Measurements from ENCODE around the gene SKA1. TPM values are rescaled to one million over a fixed set of nuclear protein-coding genes. Genes with fewer than 3 reads are reported as not detected.

Gene SKA1
- polyA plus RNA-seq (ENCODE audit: insufficient read length in 4 of 4): 1 to 10 TPM; 6.4 to 8.4 (median 7.0) TPM

GRCh38 chr18:50374753-50375391 lies at the start of gene SKA1:
Gene SKA1 (plus strand): TSS chr18:50375046. CDS start chr18:50375831, 785 bp downstream.
- peak; percentile 84 to 89 (median 86) for DNase-seq (ENCODE audit: low read depth in 4 of 4, low spot score in 3 of 4)

DNA sequence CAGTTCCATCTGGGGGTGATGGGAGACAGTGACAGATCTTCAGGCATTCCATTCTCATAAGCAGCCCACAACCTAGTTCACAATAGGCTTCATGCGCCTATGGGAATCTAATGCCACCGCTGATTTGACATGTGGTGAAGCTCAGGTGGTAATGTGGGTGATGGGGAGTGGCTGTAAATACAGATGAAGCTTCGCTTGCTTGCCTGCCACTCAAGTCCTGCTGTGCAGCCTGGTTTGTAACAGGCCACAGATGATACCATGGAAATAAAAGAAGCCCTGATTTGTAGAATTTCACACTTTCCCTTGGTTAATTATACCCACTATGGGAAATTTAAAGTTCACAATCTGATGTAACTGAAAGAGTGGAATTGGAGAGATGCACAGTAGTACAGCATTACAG lies 46.9 kb upstream of the SKA1 start:
- no peak for DNase-seq (ENCODE audit: low read depth in 4 of 4, low spot score in 3 of 4)

DNA sequence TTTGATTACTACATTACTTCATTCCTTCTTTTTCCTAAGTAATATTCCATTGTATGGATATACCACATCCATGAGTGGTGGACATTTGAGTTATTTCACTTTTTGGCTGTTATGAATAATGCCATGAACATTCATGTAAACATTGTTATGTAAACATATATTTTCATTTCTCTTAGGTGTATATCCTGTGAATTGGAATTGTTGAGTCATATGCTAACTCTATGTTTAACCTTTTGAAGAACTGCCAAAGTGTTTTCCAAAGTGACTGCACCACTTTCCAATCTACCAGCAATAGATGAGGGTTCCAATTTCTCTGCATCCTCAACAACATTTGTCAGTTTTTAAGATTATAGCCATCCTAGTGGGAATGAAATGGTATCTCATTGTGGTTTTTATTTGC lies 44.7 kb upstream of the SKA1 start:
- no peak for DNase-seq (ENCODE audit: low read depth in 4 of 4, low spot score in 3 of 4)

DNA sequence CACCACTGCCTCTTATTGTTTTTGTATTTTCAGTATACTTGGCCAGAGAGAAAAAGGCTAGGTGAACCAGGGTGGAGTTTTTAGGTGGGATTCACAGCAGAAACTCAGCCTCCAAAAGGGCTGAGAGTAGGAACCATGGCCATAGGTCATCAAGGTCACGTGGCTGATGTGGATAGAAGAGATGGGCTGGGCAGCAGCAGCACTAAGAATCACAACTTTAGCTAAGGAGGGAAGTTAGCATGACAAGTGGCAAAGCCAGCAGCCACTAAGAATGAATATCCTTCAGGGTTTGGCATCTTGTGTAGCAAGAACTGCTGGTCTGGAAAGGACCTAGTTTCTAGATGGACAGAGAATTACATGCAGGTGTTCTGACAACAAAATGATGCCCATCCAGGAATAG lies 43.2 kb upstream of the SKA1 start:
- DNase-seq (ENCODE audit: low read depth in 4 of 4, low spot score in 3 of 4): no peak

GRCh38 chr18:50334546-50335152 lies 40.2 kb upstream of the SKA1 start:
- no peak for DNase-seq (ENCODE audit: low read depth in 4 of 4, low spot score in 3 of 4)

- no peak for DNase-seq (ENCODE audit: low read depth in 4 of 4, low spot score in 3 of 4)
These were observed 36.7 kb upstream of the SKA1 start for GRCh38 chr18:50338122-50338521.

GRCh38 chr18:50338715-50339114 lies 36.1 kb upstream of the SKA1 start:
- DNase-seq (ENCODE audit: low read depth in 4 of 4, low spot score in 3 of 4): no peak

- DNase-seq (ENCODE audit: low read depth in 4 of 4, low spot score in 3 of 4): no peak
These were observed 34.8 kb upstream of the SKA1 start for GRCh38 chr18:50340078-50340477.

GRCh38 chr18:50341443-50341842 lies 33.4 kb upstream of the SKA1 start:
- DNase-seq (ENCODE audit: low read depth in 4 of 4, low spot score in 3 of 4): no peak

DNA sequence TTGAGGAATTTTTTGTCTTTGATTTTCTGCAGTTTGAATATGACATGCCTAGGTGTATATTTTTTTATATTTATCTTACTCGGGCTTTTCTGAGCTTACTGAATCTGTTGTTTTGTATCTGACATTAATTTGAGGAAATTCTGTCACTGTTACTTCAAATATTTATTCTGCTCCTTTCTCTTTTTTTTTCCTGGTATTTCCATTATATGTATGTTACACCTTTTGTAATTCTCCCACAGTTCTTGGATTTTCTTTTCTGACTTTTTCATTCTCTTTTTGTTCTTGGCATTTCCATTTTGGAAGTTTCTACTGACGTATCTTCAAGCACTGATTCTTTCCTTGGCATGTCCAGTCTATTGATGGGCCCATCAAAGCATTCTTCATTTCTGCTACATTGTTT lies 24.1 kb upstream of the SKA1 start:
- no peak for DNase-seq (ENCODE audit: low read depth in 4 of 4, low spot score in 3 of 4)

- no peak for DNase-seq (ENCODE audit: low read depth in 4 of 4, low spot score in 3 of 4)
These were observed 18.6 kb upstream of the SKA1 start for GRCh38 chr18:50356036-50356945.

GRCh38 chr18:50358844-50359243 lies 16.0 kb upstream of the SKA1 start:
- DNase-seq (ENCODE audit: low read depth in 4 of 4, low spot score in 3 of 4): no peak

GRCh38 chr18:50359806-50360205 lies 15.0 kb upstream of the SKA1 start:
- DNase-seq (ENCODE audit: low read depth in 4 of 4, low spot score in 3 of 4): no peak

- no peak for DNase-seq (ENCODE audit: low read depth in 4 of 4, low spot score in 3 of 4)
These were observed 14.2 kb upstream of the SKA1 start for GRCh38 chr18:50360611-50361010.

DNA sequence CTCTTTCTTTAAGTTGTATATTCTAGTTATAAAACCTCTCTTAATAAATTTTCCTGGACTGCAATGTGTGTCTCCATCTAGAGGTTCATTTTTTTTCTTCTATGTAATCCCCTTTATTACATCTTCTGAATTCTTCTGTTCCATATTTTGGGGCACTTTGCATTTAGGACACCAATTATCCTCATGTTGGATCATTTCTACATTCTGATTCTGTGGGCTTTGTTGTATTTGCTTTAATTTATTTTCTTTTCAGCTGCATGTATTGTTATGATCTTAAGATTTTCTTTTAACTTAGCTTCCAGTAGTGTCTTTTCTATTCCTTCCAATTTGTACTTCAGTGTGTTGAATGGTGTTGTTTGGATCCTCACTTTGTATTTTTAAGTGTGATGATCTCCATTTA lies 5.2 kb upstream of the SKA1 start:
- DNase-seq (ENCODE audit: low read depth in 4 of 4, low spot score in 3 of 4): no peak

GRCh38 chr18:50372743-50373142 lies 2.1 kb upstream of the SKA1 start:
- no peak for DNase-seq (ENCODE audit: low read depth in 4 of 4, low spot score in 3 of 4)

GRCh38 chr18:50373561-50374219 lies 1.2 kb upstream of the SKA1 start:
- no peak for DNase-seq (ENCODE audit: low read depth in 4 of 4, low spot score in 3 of 4)

DNA sequence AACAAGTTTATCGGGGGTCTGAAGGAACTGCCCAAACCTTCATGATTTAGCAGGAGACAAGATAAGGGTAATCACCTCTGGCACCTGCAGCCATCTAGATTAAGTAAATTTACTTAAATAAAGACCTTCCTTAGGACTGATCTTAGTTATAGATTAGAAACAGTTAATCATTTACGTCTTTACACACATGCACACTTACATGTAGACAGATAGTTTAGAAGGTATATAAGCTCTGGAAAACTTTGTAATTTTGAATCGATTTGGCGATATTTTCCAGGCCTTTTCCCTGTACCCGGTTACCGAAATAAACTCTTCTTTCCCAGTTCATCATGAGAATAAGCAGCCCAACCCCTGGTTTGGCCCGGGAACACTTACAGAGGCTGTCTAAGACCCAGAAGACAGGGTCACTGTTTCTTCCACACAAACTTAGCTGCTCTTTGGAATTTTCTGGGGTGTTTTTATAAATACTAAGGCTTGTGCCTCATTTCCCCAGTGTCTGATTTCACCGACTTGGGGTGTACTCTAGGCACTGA lies 560 bp upstream of the SKA1 start:
- DNase-seq (ENCODE audit: low read depth in 4 of 4, low spot score in 3 of 4): no peak

DNA sequence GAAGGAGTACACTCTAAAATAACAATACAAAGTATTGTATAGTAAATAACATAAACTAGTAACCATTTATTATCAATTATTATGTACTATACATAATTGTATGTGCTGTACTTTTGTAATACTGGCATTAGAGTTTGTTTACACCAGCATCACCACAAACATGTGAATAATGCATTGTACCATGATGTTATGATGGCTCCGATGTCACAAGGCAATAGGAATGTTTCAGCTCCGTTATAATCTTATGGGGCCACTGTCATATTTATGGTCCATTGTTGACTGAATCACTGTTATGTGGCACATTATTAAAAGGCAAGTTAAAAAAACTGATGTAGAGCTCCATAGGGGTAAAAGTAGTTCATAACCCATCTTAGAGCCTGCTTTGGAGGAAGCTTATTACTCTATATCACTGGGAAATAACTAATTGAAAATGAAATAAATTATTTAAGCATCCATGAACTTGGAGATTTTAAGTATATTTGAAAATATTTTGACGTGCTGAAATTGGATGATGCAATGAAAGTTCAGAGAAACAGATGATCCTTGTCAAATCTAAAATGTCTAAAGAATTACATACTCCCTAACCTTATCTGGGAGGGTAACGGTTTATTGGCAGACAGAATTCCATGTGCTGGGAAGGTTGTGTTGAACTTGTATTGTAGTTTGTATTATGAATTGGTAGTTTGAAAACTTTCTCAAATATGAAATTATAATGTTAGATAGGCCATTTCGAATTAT lies 2.4 kb downstream of the SKA1 start:
- DNase-seq (ENCODE audit: low read depth in 4 of 4, low spot score in 3 of 4): no peak

DNA sequence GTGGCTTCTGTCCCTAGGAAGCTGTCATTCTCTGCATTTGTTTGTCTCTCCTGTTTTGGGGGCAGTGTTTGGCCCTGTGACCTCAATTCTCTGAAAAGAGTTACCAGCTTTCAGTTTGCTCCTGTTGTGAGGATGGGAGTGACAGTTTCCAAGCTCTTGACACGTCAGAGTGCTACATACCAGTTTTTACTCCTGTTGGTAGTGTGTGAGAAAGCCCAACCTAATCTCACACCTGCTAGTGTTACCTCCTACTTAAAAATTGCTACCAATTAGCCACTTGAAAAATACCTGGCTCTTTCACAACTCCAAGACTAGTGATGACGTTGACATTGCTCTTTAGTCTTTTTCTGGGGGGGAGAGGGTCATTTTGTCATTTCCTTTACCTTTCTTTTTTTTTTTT lies 14.1 kb downstream of the SKA1 start:
- DNase-seq (ENCODE audit: low read depth in 4 of 4, low spot score in 3 of 4): no peak

All from left renal pelvis (tissue), 4 donors.